Tongue (tissue), 2 donors: Measurements from ENCODE around the gene KCNIP4. TPM values are rescaled to one million over a fixed set of nuclear protein-coding genes. Genes with fewer than 3 reads are reported as not detected.
A peak's percentile ranks its signal among the peaks of the same experiment; 100 is the strongest.
"Not testable (repeated sequence)": the region's sequence is repeated elsewhere in the genome, so short reads cannot be mapped to it uniquely, and the experiment has no call there.

Experiments used
- DNase-seq: peaks from one replicate; pipeline ENCODE4 v3.0.0-alpha.2; 2015
- total RNA-seq: library from RNA; depleted of rRNA; stranded (reverse); fragments of >200 nt; gene quantifications from one replicate; pipeline ENCODE4 v1.2.3, GENCODE V29; 2014

Gene KCNIP4
- 0.31 TPM for total RNA-seq

GRCh38 chr4:21948347-21949072, at the start of gene KCNIP4:
Gene KCNIP4, minus strand, starts transcription at chr4:21948772.
- DNase-seq: peak; percentile 36

GRCh38 chr4:21996618-21997017, 48.0 kb upstream of the KCNIP4 start:
- not testable (repeated sequence) for DNase-seq

- peak; percentile 10 for DNase-seq
These were observed 43.8 kb upstream of the KCNIP4 start for GRCh38 chr4:21992330-21992729.

- peak; percentile 16 for DNase-seq
These were observed 43.0 kb upstream of the KCNIP4 start for GRCh38 chr4:21991562-21991961.

GRCh38 chr4:21991050-21991449, 42.5 kb upstream of the KCNIP4 start:
- DNase-seq: peak; percentile 73

- no peak for DNase-seq
These were observed 40.8 kb upstream of the KCNIP4 start for GRCh38 chr4:21989351-21989750.

GRCh38 chr4:21986307-21986706, 37.7 kb upstream of the KCNIP4 start:
- peak; percentile 68 for DNase-seq

GRCh38 chr4:21982087-21982486, 33.5 kb upstream of the KCNIP4 start:
- DNase-seq: no peak

- no peak for DNase-seq
These were observed 30.6 kb upstream of the KCNIP4 start for GRCh38 chr4:21979196-21979595.

GRCh38 chr4:21976166-21976565, 27.6 kb upstream of the KCNIP4 start:
- peak; percentile 8 for DNase-seq

- no peak for DNase-seq
These were observed 25.3 kb upstream of the KCNIP4 start for GRCh38 chr4:21973850-21974249.

- no peak for DNase-seq
These were observed 16.3 kb upstream of the KCNIP4 start for GRCh38 chr4:21964762-21965319.

GRCh38 chr4:21962691-21963090, 14.1 kb upstream of the KCNIP4 start:
- DNase-seq: no peak

- no peak for DNase-seq
These were observed 12.2 kb upstream of the KCNIP4 start for GRCh38 chr4:21960793-21961192.

- peak; percentile 20 for DNase-seq
These were observed 6.3 kb upstream of the KCNIP4 start for GRCh38 chr4:21954916-21955315.

- no peak for DNase-seq
These were observed 5.1 kb upstream of the KCNIP4 start for GRCh38 chr4:21953653-21954052.

GRCh38 chr4:21952549-21952948, 4.0 kb upstream of the KCNIP4 start:
- no peak for DNase-seq

- DNase-seq: peak; percentile 20
These were observed 493 bp upstream of the KCNIP4 start for GRCh38 chr4:21949073-21949457.

- DNase-seq: no peak
These were observed 703 bp downstream of the KCNIP4 start for GRCh38 chr4:21947791-21948346.

GRCh38 chr4:21946858-21947257, 1.7 kb downstream of the KCNIP4 start:
- DNase-seq: no peak

GRCh38 chr4:21921526-21922180, 26.9 kb downstream of the KCNIP4 start:
- DNase-seq: no peak

GRCh38 chr4:21915761-21916160, 32.8 kb downstream of the KCNIP4 start:
- peak; percentile 27 for DNase-seq

- no peak for DNase-seq
These were observed 46.7 kb downstream of the KCNIP4 start for GRCh38 chr4:21901831-21902230.
